ENCODE measurements around the gene SCARB1.

SCARB1 gene

GRCh38 chr12:124790650-124791400 lies 72.8 kb downstream of the SCARB1 start:
- no peak for DNase-seq

- no peak for DNase-seq
Measured at GRCh38 chr12:124788936-124789555, 74.6 kb downstream of the SCARB1 start.

- no peak for DNase-seq
Measured at GRCh38 chr12:124786061-124786964, 77.4 kb downstream of the SCARB1 start.

GRCh38 chr12:124784871-124785572 lies 78.6 kb downstream of the SCARB1 start:
- DNase-seq, result no peak

DNA sequence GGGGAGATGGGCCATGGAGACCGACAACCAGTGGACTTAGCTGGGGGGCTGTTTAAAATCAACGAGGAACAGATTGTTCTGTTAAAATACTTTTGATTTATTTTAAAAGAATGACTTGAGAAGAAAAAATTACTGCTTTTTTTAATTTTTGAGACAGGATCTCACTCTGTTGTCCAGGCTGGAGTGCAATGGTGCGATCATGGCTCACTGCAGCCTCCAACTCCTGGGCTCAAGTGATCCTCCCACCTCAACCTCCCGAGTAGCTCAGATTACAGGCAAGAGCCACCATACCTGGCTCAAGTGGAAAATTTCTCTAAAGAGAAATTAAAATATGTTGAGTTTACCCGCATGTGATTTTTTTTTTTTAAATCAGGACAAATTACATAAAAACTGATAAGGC lies 80.6 kb downstream of the SCARB1 start:
- DNase-seq, result no peak

GRCh38 chr12:124782132-124782531 lies 81.5 kb downstream of the SCARB1 start:
- no peak for DNase-seq

- DNase-seq, result no peak
Measured at GRCh38 chr12:124780752-124781685, 82.6 kb downstream of the SCARB1 start.

- no peak for DNase-seq
Measured at GRCh38 chr12:124780336-124780735, 83.3 kb downstream of the SCARB1 start.

DNA sequence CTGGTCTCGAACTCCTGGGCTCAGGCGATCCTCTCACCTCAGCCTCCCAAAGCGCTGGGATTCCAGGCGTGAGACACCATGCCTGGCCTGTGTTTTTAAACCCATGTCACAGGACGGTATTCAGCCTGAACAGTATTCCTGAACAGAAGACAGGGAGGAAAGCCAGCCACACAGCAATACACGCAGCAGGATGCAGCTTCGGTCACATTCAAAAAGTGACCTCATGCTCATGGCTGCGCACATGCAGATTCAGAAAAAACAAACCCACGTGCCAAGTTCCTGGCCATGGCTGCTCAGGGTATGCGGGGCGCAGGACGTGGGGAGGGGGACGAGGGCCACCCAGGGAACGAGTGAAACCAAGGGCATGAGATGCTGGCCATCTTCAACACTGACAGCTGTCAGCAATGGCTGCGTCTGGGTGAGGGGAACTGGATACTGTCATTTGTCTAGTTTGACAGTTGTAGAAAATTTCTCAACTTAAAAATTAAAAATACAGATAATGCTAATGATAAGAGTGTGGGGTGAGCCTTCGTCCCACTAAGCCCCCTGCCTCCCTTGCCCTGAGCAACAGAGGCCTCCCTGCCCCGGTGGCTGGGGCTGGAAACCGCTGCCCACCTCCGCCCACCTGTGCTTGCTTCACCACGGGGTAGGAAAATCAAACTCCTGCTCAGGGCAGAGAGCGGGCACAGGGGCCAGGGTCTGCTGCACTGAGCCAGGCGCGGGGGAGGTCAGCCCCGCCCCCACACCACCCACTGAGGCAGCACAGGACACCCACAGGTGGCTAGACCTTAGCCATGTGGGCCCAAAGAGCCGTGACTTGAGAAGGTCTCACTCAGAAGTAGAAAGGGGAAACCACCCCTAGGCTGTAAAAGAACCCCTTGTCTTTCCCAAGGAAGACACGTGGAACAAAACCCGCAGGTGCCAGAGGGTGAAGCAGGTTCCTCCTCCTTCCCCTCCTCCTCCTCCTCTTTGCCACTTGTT lies 84.2 kb downstream of the SCARB1 start:
- DNase-seq, result no peak

DNA sequence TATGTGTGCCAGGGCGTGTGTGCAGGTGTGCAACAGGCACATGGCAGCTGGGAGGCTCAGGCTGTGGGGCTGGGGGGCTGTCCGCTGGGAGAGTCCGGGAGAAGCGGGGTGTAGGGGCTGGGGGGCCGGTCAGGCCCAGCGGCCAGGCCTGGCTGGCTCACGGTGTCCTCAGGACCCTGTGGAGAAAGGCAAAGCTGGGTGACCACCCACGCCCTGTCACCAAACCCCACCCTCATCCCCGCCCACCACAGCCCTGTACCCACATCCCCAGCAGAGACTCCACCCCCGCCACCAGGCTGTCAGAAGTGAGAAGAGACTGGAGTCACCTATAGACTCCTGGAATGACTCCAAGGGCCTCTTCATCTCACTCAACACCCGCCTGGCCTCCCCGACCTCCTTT lies 85.3 kb downstream of the SCARB1 start:
- no peak for DNase-seq

DNA sequence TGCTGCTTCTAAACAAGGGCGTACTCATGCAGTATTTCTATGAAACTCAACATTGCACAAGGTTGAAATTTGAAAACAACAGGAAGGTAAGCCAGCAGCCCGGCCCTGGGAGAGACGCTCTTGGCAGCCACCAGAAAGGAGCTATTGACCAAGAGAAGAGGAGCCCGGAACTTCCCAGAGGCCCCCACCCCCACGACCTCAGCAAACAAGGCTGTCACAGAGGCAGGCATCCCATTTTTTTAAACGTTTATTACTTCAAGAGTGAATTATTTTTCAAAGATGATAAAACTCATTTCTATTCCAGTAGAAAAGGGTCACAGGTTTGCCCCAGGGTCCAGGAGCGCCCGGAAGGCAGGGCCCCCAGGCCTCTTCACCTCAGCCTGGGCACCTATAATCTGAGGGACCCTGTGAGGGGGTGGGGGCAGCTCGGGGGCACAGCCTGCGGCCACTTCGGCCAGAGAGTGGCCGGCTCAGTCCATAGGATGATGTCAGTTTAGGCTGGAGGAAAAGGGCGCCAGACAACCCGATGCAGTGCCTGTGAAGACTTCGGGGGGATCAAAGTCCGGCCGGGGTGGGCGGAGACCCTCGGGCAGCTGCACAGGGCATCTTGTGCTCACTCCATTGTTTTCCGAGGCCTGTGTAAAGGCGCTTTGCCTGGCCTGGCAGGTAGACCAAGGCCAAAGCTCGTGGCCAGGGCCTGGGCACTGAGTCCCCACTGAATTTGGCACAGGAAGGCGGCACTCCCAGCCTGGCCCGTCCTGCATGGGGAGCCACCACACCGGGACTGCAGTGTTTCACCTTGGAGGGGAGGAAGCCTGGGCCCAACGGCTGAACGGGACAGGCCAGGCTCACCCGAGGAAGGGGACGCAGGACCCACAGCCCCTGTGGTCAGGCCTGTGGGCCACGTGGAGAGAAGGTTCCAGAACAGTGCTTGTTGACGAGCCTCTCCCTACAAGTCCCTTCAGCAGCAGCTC lies 86.0 kb downstream of the SCARB1 start:
- no peak for DNase-seq

DNA sequence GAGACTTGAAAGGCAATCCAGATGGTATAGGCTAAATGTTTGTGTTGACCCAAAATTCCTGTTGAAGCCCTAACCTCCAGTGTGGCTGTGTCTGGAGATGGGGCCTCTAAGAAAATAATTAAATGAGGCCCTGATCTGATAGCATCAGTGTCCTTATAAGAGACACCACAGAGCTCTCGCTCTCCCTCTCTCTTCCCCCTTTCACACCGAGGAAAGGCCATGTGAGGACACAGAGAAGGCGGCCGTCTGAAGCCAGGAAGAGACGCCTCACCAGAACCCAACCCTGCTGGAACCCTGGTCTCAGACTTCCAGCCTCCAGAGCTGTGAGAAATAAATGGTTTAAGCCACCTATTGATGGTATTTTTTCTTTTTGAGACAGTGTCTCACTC lies 87.5 kb downstream of the SCARB1 start:
- no peak for DNase-seq

DNA sequence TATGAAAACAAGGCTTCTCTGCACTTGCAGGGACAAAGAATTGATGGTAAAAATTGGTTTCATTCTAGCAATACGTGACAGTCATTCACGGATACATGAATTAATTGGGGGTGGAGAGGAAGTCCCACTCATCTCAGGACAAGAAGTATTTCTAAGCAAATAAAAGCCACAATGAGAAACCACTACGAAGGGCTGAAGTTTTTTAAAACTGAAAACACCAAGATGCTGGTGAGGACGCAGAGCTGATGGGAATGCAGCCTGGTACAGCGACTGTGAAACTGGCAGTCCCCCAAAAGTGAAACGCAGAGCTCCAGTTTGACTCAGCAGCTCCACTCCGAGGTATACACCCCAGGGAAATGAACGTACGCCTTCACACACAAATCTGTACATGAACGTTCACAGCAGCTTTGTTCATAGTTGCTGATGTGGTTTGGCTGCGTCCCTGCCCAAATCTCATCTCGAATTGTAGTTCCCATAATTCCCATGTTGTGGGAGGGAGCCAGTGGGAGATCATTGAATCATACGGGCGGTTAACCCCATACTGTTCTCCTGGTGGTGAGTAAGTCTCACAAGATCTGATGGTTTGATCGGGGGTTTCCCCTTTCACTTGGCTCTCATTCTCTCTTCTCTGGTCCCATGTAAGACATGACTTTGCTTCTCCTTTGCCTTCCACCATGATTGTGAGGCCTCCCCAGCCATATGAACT lies 89.0 kb downstream of the SCARB1 start:
- DNase-seq, result peak; percentile 36 to 60

DNA sequence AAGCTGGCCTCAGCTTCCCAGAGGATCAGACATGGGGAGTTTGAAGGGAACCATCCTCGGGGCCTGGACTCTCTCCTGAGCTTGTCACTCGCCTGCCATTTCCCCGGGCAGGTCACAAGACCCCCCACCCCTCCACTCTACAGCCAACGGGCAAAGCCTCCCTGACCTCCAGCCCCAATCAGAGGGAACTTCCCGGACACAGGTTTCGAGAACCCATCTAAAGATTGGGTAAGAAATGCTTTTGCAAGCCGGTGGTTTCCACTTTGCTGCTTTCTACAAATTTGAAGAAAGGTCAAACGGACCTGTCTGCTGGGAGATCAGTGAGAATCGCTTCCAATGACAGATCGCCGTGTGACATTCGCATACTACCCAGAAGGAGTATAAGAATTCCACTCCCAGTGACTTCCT lies 89.6 kb downstream of the SCARB1 start:
- DNase-seq, result peak; percentile 17 to 69

DNA sequence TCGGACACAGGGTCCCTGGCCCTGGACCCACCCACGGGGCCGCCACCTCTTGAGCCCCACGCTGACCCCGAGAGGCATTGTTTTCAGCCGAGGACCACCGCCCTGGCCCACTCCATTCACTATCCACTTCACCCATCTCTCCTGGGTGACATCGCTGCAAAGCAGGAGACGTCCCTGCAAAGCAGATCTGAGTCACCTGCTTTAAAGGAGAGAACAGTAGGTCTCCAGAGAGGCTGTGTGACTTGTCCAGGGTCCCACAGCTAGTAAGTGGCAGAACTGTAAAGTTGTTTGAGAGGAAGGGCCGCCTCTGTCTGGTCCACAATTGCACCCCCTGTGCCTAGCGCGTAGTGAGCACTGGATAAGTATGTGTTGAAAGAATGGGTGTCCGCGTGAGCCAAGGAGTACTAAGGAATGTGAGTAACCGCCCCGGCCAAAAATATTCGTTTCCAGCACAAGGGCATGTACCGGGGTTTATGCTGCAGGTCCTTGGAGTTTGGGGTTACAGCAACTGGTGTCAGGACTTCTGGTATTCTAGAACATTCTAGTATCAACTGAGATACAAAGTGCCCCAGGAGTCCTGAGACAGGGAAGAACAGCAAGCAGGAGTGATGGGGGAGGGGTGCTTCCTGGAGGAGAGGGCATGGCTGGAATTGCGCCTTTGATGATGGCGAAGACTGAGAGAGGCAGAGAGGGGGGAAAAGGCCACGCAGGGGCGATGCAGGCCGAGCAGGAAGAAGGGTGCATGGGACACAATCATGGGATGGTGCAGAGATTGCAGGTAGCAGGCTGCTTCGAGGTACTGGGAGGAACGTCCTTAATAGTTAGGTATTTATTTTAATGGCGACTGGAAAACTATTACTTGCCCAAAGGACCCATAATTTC lies 91.1 kb downstream of the SCARB1 start:
- no peak for DNase-seq

GRCh38 chr12:124771462-124772288 lies 92.0 kb downstream of the SCARB1 start:
- DNase-seq, result peak; percentile 76 to 78

GRCh38 chr12:124770728-124771127 lies 92.9 kb downstream of the SCARB1 start:
- DNase-seq, result no peak

All from CD4-positive, alpha-beta T cell treated with Interleukin-1 beta for 1 hour (primary cell).